ENCODE results near the gene ZNF20. TPM values are rescaled to one million over a fixed set of nuclear protein-coding genes. Genes with fewer than 3 reads are reported as not detected.

The ZNF20 gene
- total and polyA plus RNA-seq, 9 of the 15 experiments (the other 6 are each of a cell fraction or from before 2014, with no cell fraction given) = 1.4 to 3.7 (median 3.1) TPM

DNA sequence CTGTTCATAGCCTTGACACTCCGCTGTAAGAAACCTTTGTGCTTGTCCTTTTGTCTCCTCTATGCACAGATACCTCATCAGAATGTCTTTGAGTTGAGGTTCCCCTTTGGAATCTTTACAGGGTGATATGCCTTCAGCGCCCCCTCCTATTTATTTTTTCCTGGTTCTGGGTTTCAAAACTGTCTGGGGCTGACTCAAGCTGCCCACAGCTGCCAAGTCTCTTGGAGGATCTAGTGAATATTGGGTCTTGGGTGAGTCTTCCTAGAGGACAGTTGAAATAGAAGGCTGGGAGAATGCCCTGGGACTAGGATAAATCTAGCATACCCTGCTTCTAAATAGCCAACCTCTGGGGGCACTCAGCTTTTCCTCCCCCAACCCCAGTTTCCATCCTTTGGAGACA is 23.7 kb upstream of the ZNF20 start (continued):
- TF ChIP-seq, protein P1, sequence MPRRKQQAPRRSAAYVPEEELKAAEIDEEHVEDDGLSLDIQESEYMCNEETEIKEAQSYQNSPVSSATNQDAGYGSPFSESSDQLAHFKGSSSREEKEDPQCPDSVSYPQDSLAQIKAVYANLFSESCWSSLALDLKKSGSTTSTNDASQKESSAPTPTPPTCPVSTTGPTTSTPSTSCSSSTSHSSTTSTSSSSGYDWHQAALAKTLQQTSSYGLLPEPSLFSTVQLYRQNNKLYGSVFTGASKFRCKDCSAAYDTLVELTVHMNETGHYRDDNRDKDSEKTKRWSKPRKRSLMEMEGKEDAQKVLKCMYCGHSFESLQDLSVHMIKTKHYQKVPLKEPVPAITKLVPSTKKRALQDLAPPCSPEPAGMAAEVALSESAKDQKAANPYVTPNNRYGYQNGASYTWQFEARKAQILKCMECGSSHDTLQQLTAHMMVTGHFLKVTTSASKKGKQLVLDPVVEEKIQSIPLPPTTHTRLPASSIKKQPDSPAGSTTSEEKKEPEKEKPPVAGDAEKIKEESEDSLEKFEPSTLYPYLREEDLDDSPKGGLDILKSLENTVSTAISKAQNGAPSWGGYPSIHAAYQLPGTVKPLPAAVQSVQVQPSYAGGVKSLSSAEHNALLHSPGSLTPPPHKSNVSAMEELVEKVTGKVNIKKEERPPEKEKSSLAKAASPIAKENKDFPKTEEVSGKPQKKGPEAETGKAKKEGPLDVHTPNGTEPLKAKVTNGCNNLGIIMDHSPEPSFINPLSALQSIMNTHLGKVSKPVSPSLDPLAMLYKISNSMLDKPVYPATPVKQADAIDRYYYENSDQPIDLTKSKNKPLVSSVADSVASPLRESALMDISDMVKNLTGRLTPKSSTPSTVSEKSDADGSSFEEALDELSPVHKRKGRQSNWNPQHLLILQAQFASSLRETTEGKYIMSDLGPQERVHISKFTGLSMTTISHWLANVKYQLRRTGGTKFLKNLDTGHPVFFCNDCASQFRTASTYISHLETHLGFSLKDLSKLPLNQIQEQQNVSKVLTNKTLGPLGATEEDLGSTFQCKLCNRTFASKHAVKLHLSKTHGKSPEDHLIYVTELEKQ (CRISPR knock-in tag; IDR thresholded peaks at IDR 0.05) = no peak
- no peak for TF ChIP-seq CBX2 (IDR thresholded peaks at IDR 0.05; ENCODE audit: insufficient read depth, low read length, poor library complexity, severe bottlenecking)
- TF ChIP-seq BACH1 (tag; IDR thresholded peaks at IDR 0.05) = no peak
- TF ChIP-seq RBM34 (IDR thresholded peaks at IDR 0.05; ENCODE audit: borderline replicate concordance, insufficient read depth, low read length) = no peak
- TF ChIP-seq TCF7L2 (IDR thresholded peaks at IDR 0.05; ENCODE audit: low read depth, low read length) = no peak
- TF ChIP-seq L3MBTL2 (IDR thresholded peaks at IDR 0.05) = no peak
- TF ChIP-seq MCM2 (IDR thresholded peaks at IDR 0.05; ENCODE audit: low read depth) = no peak
- TF ChIP-seq ZNF76 (CRISPR knock-in tag; IDR thresholded peaks at IDR 0.05; ENCODE audit: borderline replicate concordance) = no peak
- no peak for TF ChIP-seq MEIS2 (IDR thresholded peaks at IDR 0.05; ENCODE audit: partially characterized antibody)
- no peak for TF ChIP-seq MYBL2 (IDR thresholded peaks at IDR 0.05; ENCODE audit: low read depth)
- TF ChIP-seq MYBL2 (CRISPR knock-in tag; IDR thresholded peaks at IDR 0.05; ENCODE audit: borderline replicate concordance) = no peak
- no peak for TF ChIP-seq NFRKB (IDR thresholded peaks at IDR 0.05; ENCODE audit: low read depth)
- TF ChIP-seq KDM4B (IDR thresholded peaks at IDR 0.05; ENCODE audit: borderline replicate concordance in 2 of 2, low read depth in 1 of 2) = no peak
- no peak for TF ChIP-seq ERF (CRISPR knock-in tag; IDR thresholded peaks at IDR 0.05)
- no peak for TF ChIP-seq EGR1 (conservative IDR thresholded peaks at IDR 0.05)
- TF ChIP-seq, protein P2, sequence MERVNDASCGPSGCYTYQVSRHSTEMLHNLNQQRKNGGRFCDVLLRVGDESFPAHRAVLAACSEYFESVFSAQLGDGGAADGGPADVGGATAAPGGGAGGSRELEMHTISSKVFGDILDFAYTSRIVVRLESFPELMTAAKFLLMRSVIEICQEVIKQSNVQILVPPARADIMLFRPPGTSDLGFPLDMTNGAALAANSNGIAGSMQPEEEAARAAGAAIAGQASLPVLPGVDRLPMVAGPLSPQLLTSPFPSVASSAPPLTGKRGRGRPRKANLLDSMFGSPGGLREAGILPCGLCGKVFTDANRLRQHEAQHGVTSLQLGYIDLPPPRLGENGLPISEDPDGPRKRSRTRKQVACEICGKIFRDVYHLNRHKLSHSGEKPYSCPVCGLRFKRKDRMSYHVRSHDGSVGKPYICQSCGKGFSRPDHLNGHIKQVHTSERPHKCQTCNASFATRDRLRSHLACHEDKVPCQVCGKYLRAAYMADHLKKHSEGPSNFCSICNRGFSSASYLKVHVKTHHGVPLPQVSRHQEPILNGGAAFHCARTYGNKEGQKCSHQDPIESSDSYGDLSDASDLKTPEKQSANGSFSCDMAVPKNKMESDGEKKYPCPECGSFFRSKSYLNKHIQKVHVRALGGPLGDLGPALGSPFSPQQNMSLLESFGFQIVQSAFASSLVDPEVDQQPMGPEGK (CRISPR knock-in tag; IDR thresholded peaks at IDR 0.05; ENCODE audit: borderline replicate concordance) = no peak
